ENCODE measurements around the gene RRAD.

DNA sequence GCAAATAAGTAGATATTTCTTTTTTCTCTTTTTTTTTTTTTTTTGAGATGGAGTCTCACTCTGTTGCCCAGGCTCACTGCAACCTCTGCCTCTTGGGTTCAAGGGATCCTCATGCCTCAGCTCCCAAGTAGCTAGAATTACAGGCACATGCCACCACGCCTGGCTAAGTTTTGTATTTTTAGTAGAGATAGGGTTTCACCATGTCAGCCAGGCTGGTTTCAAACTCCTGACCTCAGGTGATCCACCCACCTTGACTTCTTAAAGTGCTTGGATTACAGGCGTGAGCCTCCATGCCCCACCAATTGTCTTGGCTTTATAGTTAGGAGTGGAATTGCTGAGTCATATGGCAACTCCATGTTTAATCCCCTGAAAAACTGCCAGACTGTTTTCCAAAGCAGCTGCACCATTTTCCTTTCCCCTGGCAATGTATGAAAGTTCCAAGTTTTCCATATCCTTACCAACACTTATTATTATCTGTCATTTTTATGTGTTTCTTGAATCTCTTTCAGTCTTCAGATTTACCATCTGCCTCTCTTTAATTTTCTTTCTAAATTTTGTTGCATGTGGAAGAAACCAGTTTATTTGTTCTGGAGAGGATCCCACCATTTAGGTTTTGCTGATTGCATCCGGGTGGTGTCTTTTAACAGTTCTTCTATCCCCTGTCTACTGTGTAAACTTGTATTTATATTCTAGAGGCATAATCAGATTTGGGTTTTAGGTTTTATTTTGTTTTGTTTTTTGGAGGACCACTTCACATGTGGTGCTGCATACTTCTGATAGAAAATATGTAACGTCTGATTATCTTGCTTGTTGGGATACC, 25.8 kb upstream of the RRAD start:
- no peak for TF ChIP-seq YY1 (IDR thresholded peaks at IDR 0.05; ENCODE audit: insufficient read depth, insufficient read length)
- no peak for TF ChIP-seq ZNF274 (IDR thresholded peaks at IDR 0.05; ENCODE audit: low read depth, low read length)
- no peak for TF ChIP-seq SUZ12 (IDR thresholded peaks at IDR 0.05; ENCODE audit: extremely low read depth, insufficient read depth, insufficient read length)
